GM18909 (cell line): Measurements from ENCODE around the gene KRTAP21-3.
"Not testable (repeated sequence)": the region's sequence is repeated elsewhere in the genome, so short reads cannot be mapped to it uniquely, and the experiment has no call there.

Source experiments
- ATAC-seq: cut with Tn5 transposase; IDR thresholded peaks from one replicate; pipeline ENCODE4 v1.9.1; 2021; ENCODE audit warnings: mild to moderate bottlenecking; ENCODE audit not compliant: unreplicated experiment, poor library complexity

Gene KRTAP21-3, protein sequence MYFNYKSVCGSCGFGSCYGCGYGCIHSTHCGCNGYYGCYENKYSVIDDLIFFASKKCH

DNA sequence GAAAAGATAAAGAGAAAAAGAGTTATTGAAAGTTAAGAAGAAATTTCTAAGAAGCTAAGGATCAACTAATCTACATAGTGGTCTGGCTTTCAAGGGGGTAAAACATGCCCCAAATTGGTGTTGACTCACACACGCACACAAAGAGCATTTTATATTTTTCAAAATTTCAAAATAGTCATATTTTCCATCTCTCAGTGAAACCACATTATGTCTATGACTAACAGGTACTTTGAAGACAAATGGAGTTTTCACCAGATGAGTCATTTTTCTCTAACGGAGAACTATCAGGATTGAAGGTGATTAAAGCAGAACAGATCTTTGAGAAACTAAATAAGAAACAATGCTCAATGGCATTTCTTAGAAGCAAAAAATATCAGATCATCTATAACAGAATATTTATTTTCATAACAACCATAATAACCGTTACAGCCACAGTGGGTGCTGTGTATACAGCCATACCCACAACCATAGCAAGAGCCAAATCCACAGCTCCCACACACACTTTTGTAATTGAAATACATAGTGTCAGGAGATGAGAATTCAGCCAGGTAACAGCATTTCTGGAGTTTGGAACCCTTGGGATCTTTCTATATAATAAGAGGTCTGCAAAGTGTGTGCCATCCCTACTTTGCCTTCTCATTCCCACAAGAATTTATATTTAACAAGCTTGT is at the start of gene KRTAP21-3:
TSS of gene KRTAP21-3 (minus strand) at position 539 of the 671 bp plus-strand sequence. CDS start at position 521, 18 bp downstream.
- no peak for ATAC-seq

DNA sequence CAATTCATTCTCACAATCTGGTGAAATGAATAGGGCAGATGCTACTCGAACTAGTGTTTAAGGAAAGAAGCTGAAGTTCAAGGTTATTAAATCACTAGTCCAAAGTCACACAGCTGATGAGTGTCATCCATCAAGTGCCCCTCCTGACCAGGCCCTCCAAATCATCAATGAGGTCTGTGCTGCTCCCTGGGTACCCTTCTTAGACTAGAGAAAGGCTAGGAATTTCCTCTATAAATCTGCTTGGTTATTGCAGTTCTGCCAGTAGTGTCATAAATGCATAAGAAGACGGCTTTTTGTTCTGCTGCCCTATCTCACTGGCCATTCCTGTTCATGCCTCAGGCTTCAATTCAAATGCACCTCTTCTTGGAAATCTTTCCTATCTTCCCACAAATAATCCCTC is 42.2 kb upstream of the KRTAP21-3 start:
- no peak for ATAC-seq

DNA sequence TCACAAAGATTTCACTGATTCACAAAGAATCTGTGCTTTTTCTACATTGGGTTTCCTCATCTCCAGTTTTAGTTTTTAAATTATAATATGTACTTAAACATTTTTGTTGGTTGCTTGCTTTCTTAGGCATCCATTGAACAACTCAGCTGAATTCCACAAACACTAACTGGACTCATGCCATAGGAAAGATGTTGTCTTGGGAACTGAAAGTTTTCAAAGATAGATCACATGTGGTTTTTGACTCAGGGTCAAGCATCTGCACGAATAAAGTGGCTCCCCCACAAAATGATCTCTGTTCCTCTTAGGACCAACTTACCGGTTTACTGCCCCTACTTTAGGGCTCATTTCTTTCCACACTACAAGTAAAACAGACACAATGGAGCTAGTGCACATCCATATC is 39.7 kb upstream of the KRTAP21-3 start:
- no peak for ATAC-seq

DNA sequence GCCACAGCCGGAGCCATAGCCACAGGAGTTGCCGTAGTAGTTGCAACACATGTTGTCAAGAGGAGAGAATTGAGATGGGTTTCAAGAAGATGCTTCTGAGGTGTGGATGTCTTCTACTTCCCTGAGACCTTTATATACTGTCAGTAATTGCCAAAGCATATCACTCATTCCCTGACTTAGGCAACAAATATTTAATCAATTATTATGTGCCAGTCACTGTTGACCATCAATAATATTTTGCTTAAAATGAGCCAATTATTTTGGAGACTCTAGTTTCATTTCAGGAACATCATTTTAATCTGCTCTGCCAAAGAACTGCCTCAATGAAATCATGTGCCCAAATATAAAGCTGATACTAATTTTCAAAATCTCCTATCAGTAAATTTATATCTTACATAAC is 36.8 kb upstream of the KRTAP21-3 start, which contains the start of gene KRTAP21-1:
TSS of gene KRTAP21-1 (minus strand) at position 101 of the 400 bp plus-strand sequence. CDS start at position 51, 50 bp downstream.
- not testable (repeated sequence) for ATAC-seq

DNA sequence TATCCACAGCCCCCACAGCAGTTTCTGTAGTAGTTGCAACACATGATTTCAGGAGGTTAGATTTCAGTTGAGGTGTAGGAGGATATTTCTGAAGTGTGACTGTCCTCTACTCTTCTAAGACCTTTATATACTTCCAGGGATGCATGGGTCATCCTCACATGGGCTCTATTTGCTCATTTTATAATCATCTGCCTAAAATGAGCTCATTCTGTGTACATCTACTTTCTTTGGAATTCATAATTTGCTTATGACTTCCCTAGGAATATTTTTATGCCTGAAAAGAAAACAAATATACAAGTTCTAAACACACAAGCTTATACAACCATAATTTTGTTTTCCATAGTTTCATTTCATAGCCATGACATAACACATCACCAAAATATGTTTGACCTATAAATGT is 28.6 kb upstream of the KRTAP21-3 start, which contains the start of gene KRTAP21-2:
TSS of gene KRTAP21-2 (minus strand) at position 101 of the 400 bp plus-strand sequence. CDS start at position 44, 57 bp downstream.
- ATAC-seq: no peak

DNA sequence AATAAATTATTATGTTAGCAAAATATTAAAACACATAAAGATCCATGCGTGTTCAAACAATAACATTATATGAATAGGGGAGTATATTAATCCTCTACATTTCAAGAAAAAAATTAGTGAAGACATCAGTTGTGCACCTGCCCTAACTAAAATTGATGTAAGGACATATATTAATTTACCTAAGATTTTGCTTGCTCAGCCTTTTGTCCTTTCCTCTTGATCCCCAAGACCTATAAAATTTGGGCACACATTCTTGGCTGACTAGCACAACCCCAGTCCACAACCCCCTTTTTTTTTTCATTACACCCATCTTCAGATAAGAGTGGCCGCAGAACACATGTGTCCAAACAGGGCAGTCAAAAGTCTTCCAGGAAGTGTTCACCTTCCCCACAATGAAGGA is 21.9 kb upstream of the KRTAP21-3 start:
- ATAC-seq: no peak

DNA sequence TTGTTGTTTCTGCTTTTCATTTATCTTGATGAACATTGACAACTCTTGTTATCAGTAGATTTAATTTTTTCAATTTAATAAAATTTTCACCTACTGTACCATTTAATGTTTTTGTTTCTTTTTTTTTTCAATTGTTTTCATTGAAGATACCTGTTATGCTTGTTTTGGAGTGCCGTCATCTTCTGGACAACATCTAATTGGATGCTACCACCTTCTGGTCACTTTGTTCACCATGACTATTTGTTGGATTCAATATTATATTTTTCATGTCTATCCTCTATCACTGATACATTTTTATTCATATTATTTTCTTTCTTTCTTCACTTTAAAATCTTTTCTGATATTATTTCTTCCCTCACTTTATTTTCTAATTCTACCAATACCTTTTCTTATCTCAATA is 14.4 kb upstream of the KRTAP21-3 start:
- no peak for ATAC-seq

DNA sequence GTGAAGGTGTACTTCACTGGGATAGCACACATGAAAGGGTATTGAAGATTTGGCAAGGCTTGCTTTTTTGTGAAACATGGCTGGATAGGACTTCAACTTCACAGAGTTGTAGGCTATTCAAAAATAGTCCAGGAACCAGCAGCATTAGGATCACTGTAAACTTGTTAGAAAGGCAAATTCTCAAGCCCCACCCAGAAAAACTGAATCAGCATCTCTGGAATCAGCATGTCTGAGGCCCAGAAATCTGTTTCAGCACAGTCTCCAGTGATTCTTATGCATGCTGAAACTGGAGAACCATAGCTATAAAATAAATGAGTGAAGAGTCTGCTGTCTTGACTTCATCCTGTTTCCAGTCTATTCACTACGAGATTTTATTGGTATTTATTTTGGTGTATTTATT is 8.1 kb upstream of the KRTAP21-3 start:
- no peak for ATAC-seq

DNA sequence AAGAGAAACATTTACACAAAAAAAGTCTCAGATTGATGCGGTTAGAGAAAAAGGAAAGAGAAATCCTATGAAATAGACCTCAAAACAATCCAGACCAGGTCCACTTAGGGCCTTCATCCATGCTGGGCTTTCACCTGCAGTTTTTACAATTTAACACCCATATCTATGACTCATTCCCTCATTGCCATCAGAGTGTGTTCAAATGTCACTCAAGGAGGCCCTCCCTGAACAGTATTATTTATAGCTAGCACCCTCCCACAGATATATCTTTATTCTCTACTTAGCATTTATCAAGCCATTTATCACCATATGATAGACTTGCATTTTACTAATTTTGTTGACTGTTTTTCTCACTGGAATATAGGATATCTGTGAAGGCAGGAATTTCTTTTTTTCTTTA is 824 bp upstream of the KRTAP21-3 start:
- ATAC-seq: no peak

DNA sequence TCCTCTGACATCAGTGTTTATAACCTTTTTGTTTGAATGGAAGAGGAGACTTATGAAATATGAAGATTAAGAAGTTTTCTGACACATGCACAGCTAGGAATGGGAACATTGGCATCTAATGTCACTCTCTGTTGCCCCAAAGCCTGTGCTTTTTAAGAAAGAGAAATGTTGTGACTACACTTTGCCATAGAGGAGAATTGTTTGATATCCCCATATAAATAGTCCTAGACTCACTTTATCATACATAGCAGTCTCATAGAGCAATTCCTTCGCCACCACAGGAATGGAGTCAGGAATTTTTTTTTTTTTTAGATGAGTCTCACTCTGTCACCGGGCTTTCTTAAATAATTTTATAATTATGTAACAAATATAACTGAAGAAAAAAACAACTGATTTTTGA is 1.5 kb downstream of the KRTAP21-3 start:
- ATAC-seq: no peak

DNA sequence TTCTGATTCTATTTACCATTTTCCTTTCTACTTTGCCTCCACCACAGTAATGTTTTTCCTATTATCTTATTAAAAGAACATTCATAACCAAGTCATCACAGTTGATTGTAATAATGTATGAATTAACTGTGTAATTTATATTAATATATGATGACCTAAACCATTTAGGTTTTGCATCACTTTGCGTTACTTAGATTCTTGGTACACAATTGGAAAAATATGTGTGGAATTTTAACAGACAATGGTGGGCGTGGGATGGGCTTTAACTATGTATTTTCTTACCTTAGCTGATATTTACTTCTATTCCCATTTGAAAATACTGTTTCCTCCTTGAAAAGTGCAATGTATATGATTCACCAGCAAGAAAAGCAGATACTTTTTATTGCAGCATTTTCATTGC is 3.6 kb downstream of the KRTAP21-3 start:
- no peak for ATAC-seq

DNA sequence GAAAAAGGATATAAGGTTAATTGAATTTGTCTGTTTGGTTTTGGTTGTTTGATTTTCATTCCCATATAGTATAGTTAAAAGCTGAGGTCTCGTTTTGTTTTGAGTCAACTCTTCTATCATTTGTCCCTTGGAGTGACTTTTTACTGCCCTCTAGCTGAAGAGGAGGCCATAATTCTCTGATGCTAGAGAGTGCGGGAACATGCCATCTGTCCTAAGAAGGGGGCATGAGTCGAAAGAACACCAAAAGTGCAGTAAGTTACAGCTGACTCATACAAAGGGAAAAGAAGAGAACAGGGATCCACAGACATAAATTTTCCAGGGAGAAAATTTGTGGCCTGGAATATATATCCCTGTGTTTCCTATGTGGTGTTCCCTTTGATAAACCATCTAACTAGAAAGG is 4.1 kb downstream of the KRTAP21-3 start:
- ATAC-seq: no peak

DNA sequence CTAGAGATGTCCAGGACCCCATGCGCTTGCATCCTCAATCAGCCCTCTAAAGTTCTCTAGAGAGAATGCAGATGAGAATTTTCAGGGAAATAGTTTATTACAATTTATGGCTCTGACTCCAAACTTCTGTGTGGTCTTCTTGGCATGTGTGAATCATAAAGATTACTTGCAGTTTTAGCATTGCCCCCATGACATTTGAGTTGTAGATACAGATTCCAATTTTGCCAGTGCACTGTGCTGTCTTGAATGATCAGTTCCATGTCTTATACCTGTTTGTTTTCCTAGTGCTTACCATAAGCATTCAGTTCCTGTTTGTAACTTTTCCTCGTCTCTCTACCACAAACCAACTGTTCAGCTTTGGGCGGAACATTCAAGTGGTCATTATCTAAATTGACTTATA is 4.8 kb downstream of the KRTAP21-3 start:
- ATAC-seq: no peak

DNA sequence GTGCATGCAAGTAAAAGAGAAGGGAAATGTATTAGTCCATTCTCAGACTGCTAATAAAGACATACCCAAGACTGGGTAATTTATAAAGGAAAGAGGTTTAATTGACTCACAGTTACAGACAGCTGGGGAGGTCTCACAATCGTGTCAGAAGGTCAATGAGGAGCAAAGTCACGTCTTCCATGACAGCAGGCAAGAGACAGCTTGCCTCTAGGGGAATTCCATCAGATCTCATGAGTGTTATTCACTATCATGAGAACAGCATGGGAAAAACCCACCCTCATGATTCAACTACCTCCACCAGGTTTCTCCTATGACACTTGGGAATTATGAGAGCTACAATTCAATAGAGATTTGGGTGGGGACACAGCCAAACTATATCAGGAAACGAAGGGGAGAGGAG is 8.1 kb downstream of the KRTAP21-3 start:
- ATAC-seq: no peak

DNA sequence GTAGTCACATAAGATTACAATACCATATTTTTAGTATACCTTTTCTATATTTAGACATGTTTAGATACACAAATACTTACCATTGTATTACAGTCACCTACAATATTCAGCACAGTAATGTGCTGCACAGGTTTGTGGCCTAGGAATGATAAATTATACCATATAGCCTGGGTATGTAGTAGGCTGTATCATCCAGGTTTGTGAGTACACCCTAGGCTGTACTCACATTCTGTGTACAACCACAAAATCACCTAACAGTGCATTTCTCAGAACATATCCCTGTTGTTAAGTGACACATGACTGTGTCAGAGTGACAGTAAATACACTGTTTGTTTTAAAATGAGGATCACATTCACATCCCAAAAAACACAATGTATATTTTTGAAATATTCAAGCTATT is 11.2 kb downstream of the KRTAP21-3 start:
- ATAC-seq: no peak

DNA sequence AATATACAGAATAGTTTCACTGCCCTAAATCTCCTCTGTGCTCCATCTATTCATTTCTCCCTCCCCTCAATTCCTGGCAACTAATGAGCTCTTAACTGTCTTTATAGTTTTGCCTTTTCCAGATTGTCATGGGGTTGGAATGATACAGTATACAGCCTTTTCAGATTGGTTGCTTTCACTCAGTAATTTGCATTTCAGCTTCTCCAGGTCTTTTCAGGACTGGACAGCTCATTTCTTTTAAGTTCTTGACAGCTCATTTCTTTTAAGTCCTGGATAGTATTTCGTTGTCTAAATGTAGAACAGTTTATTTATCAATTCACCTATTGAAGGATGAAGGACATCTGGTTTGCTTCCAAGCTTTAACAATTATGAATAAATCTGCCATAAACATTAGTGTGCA is 22.6 kb downstream of the KRTAP21-3 start:
- no peak for ATAC-seq

DNA sequence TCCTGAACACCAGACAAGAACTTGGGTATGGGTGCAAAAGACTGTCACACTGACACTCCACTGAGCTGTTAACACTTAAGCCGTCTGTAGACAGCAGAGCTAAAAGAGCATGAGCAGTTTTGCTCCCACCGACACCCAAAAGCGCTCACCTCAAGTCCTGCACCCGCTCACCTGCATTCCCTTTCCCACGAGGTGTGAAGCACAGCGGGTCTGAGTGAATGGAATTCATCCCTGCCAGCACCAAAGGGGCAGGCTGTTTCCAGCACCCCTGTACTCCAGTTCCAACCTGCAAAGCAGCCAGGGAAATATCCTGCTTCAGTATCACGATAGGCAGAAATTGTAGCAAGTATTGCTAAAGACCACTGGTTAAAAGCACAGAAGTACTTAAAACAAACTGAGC is 28.8 kb downstream of the KRTAP21-3 start:
- no peak for ATAC-seq

DNA sequence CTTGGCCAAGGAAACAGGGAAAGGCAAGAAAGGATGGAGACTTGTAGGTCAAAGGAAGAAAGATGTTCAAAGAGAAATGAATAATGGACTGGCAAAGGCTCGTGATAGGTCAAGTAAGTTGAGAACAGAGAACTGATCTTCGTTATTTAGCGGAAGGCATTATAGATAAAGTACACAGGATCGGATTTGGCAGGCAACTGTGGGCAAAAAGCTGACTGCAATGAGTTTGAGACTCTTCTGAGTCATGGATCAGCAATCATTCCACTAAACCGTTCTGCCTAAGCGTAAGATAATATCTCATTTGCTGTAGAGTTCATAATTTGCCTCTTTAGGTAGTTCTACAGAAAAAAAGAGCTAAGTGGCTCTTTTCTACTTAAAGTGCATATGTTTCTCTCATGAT is 34.1 kb downstream of the KRTAP21-3 start:
- no peak for ATAC-seq

DNA sequence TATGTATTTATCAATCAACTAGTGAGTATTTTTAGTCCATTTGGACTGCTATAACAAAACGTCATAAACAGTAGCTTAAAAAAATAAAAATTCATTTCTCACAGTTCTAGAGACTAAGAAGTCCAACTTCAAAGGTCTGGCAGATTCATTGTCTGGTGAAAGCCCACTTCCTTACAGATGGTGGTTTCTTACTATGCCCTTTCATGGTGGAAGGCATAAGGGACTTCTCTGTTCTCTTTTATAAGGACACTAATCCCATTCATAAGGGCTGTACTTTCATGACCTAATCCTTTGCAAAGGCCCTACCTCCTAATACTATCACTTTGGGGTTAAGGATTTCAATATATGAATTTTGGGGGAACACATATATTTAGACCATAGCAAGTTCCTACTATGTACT is 38.0 kb downstream of the KRTAP21-3 start:
- ATAC-seq: no peak

DNA sequence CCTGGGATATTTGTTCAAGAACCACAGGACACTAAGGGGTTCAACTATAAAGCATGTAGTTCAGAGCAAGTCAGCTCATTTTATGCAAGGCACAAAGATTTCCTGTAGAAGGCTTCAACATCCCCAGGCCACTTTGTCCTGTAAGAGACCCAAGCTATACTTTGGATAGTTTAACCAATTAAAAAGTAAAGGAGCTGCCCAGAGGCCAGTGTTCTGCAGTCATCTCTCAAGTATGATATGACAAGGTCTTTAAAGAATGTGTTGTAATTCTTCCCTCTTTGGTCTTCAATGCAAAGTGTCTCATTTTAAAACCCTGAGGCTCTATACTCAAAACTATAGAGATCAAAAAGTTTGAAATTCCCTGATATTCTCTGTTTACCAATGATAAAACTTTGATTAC is 41.8 kb downstream of the KRTAP21-3 start:
- ATAC-seq: no peak

DNA sequence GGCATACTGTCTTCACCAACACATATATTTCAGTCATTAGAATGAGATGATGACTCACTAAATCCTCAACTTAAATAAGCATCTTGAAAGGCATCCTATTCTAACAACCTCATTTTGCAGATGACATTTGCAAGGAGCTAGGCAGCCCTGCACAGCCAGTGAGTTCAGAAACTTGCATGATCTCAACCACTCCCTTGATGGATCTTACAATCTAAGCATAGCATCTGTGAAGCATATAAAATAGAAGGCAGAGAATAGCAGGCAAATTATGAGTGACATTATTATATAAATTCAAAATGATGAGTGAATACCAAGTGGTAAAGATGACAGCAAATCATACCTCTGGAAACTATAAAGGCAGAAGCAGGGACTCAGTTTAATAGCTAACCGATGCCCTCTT is 44.3 kb downstream of the KRTAP21-3 start:
- ATAC-seq: no peak

DNA sequence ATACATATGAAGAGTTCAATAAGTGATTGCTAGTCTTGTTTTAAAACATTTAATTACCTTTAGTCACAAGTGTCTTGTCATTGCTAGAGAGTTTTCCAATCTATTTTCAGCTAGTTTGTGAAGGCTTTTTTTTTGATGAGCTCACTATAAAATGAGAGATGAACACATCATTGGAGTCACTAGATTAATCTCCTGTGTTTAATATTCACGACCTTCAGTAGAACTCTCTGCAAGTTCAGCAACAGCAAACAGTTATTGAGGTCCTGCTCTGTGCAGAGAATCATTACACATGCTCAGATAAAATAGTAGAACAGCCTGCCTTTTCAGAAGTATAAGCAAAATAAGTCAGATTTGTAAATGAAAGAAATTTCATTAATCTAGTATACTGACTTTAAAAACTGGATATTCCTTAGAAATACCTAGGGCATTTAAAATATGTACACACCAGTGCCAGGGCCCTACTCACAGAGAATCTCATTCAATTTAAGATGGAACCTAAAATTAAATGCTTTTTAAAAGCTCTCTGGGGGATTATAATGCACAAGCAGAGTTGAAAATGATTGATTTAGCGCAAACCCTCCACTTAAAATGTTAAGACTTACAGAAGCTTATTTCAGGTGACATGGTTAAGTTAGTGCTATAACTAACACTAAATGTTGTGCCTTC is 45.5 kb downstream of the KRTAP21-3 start:
- ATAC-seq: no peak
